RCC 7860 (cell line): Measurements from ENCODE around the gene PLA2G15.

Source experiments
- DNase-seq: peaks from one replicate; pipeline ENCODE4 v3.0.0-alpha.2; 2015; ENCODE audit warnings: low spot score
- FAIRE-seq: peaks from 2 replicates; lab custom pipeline; 2012; peaks lifted over from hg19 to GRCh38; lab: Jason Lieb, UNC

The PLA2G15 gene

DNA sequence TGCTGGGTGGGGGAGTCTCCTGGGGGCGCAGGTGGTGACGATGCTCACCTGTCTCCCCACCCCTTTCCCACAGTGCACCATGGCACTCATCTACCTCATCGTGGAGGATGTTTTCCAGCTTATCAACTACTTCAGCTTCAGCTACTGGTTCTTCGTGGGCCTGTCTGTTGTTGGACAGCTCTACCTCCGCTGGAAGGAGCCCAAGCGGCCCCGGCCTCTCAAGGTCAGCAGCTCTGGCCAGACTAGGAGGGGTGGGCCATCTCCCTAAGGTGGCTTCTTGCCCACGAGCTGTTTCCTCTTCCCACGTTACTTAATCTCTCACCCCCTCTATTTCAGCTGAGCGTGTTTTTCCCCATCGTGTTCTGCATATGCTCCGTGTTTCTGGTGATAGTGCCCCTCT is 51.1 kb downstream of the PLA2G15 start:
- FAIRE-seq (no peak), DNase-seq (no peak)

GRCh38 chr16:68296693-68297092 is 51.5 kb downstream of the PLA2G15 start:
- FAIRE-seq = no peak

GRCh38 chr16:68297908-68298307 is 52.7 kb downstream of the PLA2G15 start:
- no peak for DNase-seq

More at GRCh38 chr16:68296693-68297092, 51.5 kb downstream of the PLA2G15 start:
- no peak for DNase-seq

DNA sequence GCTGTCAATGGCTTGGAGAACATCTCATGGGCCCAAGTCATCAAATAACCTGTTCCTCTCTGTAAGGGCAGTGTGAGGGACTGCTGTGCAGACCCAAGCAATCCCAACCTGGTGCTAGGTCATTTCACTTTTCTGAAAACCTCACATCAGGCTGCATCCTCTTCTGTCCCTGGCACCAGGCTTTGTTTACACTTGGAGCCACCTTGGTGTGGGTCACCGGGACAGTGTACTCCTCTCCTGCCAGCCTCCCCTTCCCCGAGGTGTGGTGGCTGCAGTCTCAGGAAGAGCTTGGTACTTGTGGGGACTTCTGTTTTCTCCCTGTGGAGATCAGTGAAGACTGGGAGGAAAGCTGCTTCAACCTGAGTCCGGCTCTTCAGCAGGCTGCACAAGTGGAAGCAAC is 53.1 kb downstream of the PLA2G15 start:
- DNase-seq = no peak
- no peak for FAIRE-seq

More at GRCh38 chr16:68297908-68298307, 52.7 kb downstream of the PLA2G15 start:
- no peak for FAIRE-seq

GRCh38 chr16:68298907-68299561 is 53.9 kb downstream of the PLA2G15 start:
- DNase-seq = peak; percentile 69
- no peak for FAIRE-seq

DNA sequence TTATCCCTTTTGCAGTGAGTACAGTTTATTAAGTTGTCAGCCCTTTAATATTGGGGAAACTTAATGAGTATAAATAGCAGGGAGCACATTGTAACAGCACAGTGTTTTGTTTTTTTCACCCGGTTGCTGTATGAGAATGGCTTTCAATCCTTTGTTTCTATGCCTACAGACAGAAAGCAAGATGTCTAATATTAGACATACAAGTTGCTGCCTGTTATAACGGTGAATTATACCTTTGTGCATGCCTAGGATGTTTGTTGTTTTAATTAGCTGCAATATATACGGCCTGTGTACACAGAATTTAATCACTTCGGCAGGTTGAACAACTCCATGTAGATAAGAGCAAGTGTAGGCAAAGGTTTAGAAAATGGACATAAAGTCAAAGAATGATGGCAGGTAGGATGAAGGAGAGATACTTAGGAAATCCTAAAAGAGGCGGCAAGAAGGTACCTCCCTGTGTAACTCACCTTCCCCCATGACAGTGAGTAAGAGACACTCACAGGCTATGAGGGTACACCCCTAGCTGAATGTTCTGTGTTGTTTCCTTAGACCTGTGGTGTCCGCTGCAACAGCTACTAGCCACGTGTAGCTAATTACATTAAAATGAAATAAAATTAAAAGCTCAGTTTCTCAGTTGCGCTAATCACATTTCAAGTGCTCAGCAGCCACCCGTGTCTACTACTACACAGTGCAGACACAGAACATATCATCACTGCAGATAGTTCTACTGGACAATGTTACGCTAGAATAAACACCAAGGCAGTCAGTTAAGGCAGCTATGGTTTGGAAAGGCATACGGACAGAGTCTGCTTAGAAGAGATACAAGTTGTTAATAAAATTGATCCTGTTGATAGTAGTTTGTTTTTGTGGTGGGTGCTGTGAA is 54.6 kb downstream of the PLA2G15 start:
- DNase-seq = no peak
- no peak for FAIRE-seq

DNA sequence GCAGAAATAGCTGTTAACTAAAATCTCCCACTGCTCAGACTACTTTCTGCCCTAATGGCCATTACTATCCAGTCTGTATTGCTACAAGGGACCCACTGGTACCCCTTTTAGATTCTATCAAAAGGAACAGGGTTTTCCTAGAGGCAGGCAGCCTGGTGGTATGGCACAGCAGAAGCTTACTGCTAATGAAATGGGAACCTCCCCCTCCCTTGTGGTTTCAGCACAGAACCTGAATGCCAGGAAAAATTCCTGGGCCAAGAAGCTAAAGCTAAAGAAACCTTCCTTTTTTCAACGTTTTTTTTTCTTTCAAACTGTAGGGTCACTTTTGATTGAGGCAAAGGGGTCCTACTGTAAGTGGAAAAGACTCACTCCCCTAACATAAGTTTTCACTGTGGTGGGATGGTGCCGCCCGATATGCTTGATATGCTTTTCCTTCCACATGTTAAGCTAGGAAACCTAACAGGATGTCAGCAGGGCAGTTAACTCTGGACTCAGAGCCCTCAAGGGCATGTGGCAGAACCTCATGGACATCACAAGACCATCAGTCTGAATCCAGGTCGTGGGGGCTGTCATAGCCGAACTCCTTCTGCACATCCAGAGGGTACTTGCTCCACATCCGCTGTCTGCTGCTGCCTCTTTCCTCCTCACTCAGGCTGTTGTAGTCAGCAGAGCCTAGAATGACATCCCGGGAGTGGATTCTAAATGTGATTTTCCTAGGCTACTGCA is 55.7 kb downstream of the PLA2G15 start:
- FAIRE-seq (no peak), DNase-seq (no peak)

DNA sequence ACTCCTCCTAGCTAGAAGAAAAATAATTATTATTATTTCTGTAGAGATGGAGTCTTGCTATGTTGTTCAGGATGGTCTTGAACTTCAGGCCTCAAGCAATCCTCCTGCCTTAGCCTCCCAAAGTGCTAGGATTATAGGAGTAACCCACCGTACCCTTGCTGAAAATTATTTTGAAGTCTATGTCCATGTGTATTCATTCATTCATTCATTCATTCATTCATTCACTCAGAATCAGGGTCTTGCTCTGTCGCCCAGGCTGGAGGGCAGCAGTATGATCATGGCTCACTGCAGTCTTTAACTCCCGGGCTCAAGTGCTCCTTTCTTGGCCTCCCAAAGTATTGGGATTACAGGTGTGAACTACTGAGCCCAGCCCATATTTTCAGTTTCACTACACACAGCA is 61.5 kb downstream of the PLA2G15 start:
- DNase-seq = no peak
- no peak for FAIRE-seq

DNA sequence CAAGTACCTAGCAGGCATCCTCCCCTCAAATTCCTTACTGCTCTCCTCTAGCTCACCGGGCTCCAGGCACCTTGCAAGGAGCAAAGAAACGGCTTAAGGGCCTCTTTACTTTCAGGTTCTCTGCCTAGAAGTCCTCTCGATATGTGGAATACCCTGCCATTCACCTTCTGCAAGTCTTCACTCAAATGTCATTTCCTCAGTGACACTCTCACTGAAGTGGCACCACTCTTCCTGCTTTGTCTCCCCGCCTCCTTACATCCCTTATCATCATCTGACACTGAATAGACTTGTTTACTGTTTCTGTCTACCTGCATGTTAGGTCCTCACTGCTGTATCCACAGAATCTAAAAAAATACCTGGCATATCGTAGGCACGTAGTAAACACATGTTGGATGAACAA is 64.6 kb downstream of the PLA2G15 start:
- FAIRE-seq (no peak), DNase-seq (no peak)

DNA sequence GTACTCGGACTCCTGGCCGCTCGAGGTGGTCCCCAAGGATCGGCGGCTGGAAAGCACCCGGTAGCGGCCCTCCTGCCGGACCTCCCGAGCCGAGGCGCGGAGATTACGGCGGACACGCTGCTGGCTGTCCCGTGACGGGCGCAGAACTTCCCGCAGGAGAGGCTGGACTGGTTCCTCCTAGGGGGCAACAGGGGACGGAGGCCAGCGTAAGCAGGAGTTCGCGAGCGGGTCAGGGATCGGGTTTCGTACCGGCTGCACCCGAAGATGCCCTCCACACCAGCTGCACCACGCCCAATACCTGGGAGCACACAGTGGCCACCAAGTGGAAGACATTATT is 65.2 kb downstream of the PLA2G15 start:
- no peak for FAIRE-seq
- no peak for DNase-seq
